H1 (cell line): Measurements from ENCODE around the gene NUTM2B. TPM values are rescaled to one million over a fixed set of nuclear protein-coding genes. Genes with fewer than 3 reads are reported as not detected.
"Not testable (repeated sequence)": the region's sequence is repeated elsewhere in the genome, so short reads cannot be mapped to it uniquely, and the experiment has no call there.

Experiments
- CTCF ChIA-PET: fragments of 300-600 bp; sonication (Branson Sonifier 250); formaldehyde crosslinking; loops from one replicate; lab custom pipeline; 2021; ENCODE audit not compliant: partially characterized antibody; lab: Charles Lee
- POLR2A ChIA-PET: fragments of 300-600 bp; sonication (Branson Sonifier 250); formaldehyde crosslinking; loops from one replicate; lab custom pipeline; 2021; ENCODE audit warnings: inconsistent platforms; ENCODE audit not compliant: partially characterized antibody; lab: Charles Lee
- DNase-seq, 2 experiments: peaks; one replicate each; pipeline versions ENCODE4 v3.0.0 to v3.0.0-alpha.2; 2010 to 2022; ENCODE audit warnings: low spot score in 2 of 2, low read depth in 1 of 2, mixed read lengths in 1 of 2
- FAIRE-seq: peaks from 2 replicates; lab custom pipeline; 2011; peaks lifted over from hg19 to GRCh38; lab: Jason Lieb, UNC
- H2AFZ ChIP-seq: 2 replicates; pipeline ENCODE4 v1.8.1; 2012; ENCODE audit warnings: low read length, inconsistent platforms
- H2AK5ac ChIP-seq: 2 replicates; pipeline ENCODE4 v1.6.1; 2013; ENCODE audit warnings: low read depth, low read length
- H2BK120ac ChIP-seq: replicated peaks from 2 replicates; pipeline ENCODE3; 2013; ENCODE audit warnings: low read depth, low read length, inconsistent platforms
- H2BK12ac ChIP-seq: 2 replicates; pipeline ENCODE4 v1.6.1; 2013; ENCODE audit warnings: low read depth, low read length
- H2BK15ac ChIP-seq: 2 replicates; pipeline ENCODE4 v1.6.1; 2013; ENCODE audit warnings: low read length
- H2BK20ac ChIP-seq: 2 replicates; pipeline ENCODE4 v1.6.1; 2013; ENCODE audit warnings: low read length
- H2BK5ac ChIP-seq: 2 replicates; pipeline ENCODE4 v1.6.1; 2013; ENCODE audit warnings: low read depth, low read length
- H3K14ac ChIP-seq: 2 replicates; pipeline ENCODE4 v1.6.1; 2013; ENCODE audit warnings: inconsistent platforms; ENCODE audit not compliant: insufficient read length
- H3K18ac ChIP-seq: 2 replicates; pipeline ENCODE4 v1.6.1; 2013; ENCODE audit warnings: low read length; ENCODE audit errors: extremely low read depth
- H3K23ac ChIP-seq: 2 replicates; pipeline ENCODE4 v1.6.1; 2013; ENCODE audit warnings: inconsistent platforms; ENCODE audit not compliant: insufficient read length
- H3K23me2 ChIP-seq: 2 replicates; pipeline ENCODE4 v1.6.1; 2013; ENCODE audit warnings: low read depth, low read length
- H3K27ac ChIP-seq: 2 replicates; pipeline ENCODE4 v1.6.1; 2011; ENCODE audit warnings: low read depth, low read length, inconsistent platforms
- H3K27me3 ChIP-seq, 4 experiments: replicated peaks in 1 of 4; 1 replicate in 1 of 4; 2 replicates in 3 of 4; pipeline versions ENCODE4 v1.6.1 to v1.8.1; 2011 to 2013; ENCODE audit warnings: low read length in 3 of 4, mild to moderate bottlenecking in 3 of 4, inconsistent platforms in 2 of 4, mixed read lengths in 2 of 4, moderate library complexity in 1 of 4; ENCODE audit not compliant: control insufficient read depth in 3 of 4, insufficient read depth in 3 of 4; ENCODE audit errors: extremely low read depth in 1 of 4
- H3K36me3 ChIP-seq, 4 experiments: 2 replicates each; pipeline versions ENCODE4 v1.6.1 to v1.8.1; 2011 to 2013; ENCODE audit warnings: mild to moderate bottlenecking in 4 of 4, low read length in 3 of 4, moderate library complexity in 2 of 4, control low read depth in 1 of 4, inconsistent platforms in 1 of 4; ENCODE audit not compliant: insufficient read depth in 4 of 4, control insufficient read depth in 2 of 4
- H3K4ac ChIP-seq: replicated peaks from 2 replicates; pipeline ENCODE3; 2013; ENCODE audit warnings: low read length, low read depth, mixed read lengths, inconsistent platforms; ENCODE audit not compliant: insufficient read length
- H3K4me1 ChIP-seq, 4 experiments: replicated peaks in 1 of 4; 1 replicate in 1 of 4; 2 replicates in 3 of 4; pipeline versions ENCODE4 v1.6.1 to v1.8.1; 2011 to 2013; ENCODE audit warnings: low read length in 3 of 4, inconsistent platforms in 2 of 4, mixed read lengths in 1 of 4; ENCODE audit not compliant: insufficient read depth in 4 of 4, control insufficient read depth in 3 of 4
- H3K4me2 ChIP-seq, 2 experiments: 2 replicates each; pipeline versions ENCODE4 v1.6.1 to v1.8.1; 2011 to 2013; ENCODE audit warnings: low read depth in 2 of 2, low read length in 2 of 2, control low read depth in 1 of 2, inconsistent platforms in 1 of 2, mild to moderate bottlenecking in 1 of 2; ENCODE audit not compliant: insufficient read depth in 1 of 2
- H3K4me3 ChIP-seq, 4 experiments: fragments of 200-600, 300-600 bp in 1 of 4; sonication (generic), shearing (Covaris generic), sonication (Bioruptor Twin) in 1 of 4; 2 replicates each; pipeline versions ENCODE4 v1.5.1 to v1.8.1; 2011 to 2016; ENCODE audit warnings: low read length in 4 of 4, low read depth in 3 of 4, control low read depth in 2 of 4, inconsistent platforms in 2 of 4, mild to moderate bottlenecking in 2 of 4, mixed read lengths in 1 of 4, moderate library complexity in 1 of 4; ENCODE audit not compliant: insufficient read depth in 2 of 4; ENCODE audit errors: extremely low read depth in 1 of 4
- H3K56ac ChIP-seq: replicated peaks from 2 replicates; pipeline ENCODE3; 2013; ENCODE audit warnings: low read depth, mild to moderate bottlenecking, mixed read lengths, low read length, inconsistent platforms; ENCODE audit not compliant: insufficient read length
- H3K79me1 ChIP-seq: 2 replicates; pipeline ENCODE4 v1.6.1; 2013; ENCODE audit warnings: low read depth, low read length, control low read depth
- H3K79me2 ChIP-seq, 2 experiments: 2 replicates each; pipeline versions ENCODE4 v1.6.1 to v1.8.1; 2012 to 2013; ENCODE audit warnings: low read length in 2 of 2, mild to moderate bottlenecking in 2 of 2, inconsistent platforms in 1 of 2; ENCODE audit not compliant: insufficient read depth in 2 of 2, control insufficient read depth in 1 of 2
- H3K9ac ChIP-seq, 4 experiments: replicated peaks in 1 of 4; 1 replicate in 1 of 4; 2 replicates in 3 of 4; pipeline versions ENCODE4 v1.6.1 to v1.8.1; 2011 to 2013; ENCODE audit warnings: low read depth in 3 of 4, low read length in 3 of 4, control low read depth in 2 of 4, mild to moderate bottlenecking in 2 of 4, moderate library complexity in 2 of 4, inconsistent platforms in 1 of 4; ENCODE audit errors: extremely low read depth in 1 of 4
- H3K9me3 ChIP-seq, 2 experiments: 2 replicates each; pipeline versions ENCODE4 v1.6.1 to v1.8.1; 2012 to 2013; ENCODE audit warnings: mild to moderate bottlenecking in 2 of 2, moderate library complexity in 2 of 2, control low read depth in 1 of 2, inconsistent platforms in 1 of 2, low read depth in 1 of 2, low read length in 1 of 2, mixed read lengths in 1 of 2; ENCODE audit not compliant: insufficient read depth in 2 of 2
- H4K20me1 ChIP-seq, 2 experiments: replicated peaks in 1 of 2; 2 replicates each; pipeline versions ENCODE3 to v1.8.1; 2011 to 2013; ENCODE audit warnings: inconsistent platforms in 2 of 2, low read length in 2 of 2, mild to moderate bottlenecking in 1 of 2; ENCODE audit not compliant: insufficient read depth in 2 of 2, control insufficient read depth in 1 of 2
- H4K5ac ChIP-seq: 2 replicates; pipeline ENCODE4 v1.6.1; 2013; ENCODE audit warnings: low read length, low read depth, mixed read lengths, inconsistent platforms; ENCODE audit not compliant: insufficient read length
- H4K8ac ChIP-seq: 2 replicates; pipeline ENCODE4 v1.8.0; 2013; ENCODE audit warnings: mild to moderate bottlenecking, moderate library complexity, low read length, inconsistent platforms; ENCODE audit not compliant: insufficient read depth; ENCODE audit errors: extremely low read depth
- H4K91ac ChIP-seq: replicated peaks from 2 replicates; pipeline ENCODE3; 2013; ENCODE audit warnings: low read length, mixed read lengths, inconsistent platforms; ENCODE audit not compliant: insufficient read length
- CTCF ChIP-seq, 3 experiments: IDR thresholded peaks; 1 replicate in 2 of 3; 2 replicates in 1 of 3; pipeline versions ENCODE4 v1.5.1 to v1.6.1; 2011; ENCODE audit warnings: low read length in 3 of 3, mild to moderate bottlenecking in 3 of 3, inconsistent platforms in 2 of 3, low read depth in 1 of 3, moderate library complexity in 1 of 3; ENCODE audit not compliant: insufficient read depth in 1 of 3; ENCODE audit errors: control extremely low read depth in 1 of 3
- RAD21 ChIP-seq, 2 experiments: IDR thresholded peaks in 1 of 2; conservative IDR thresholded peaks in 1 of 2; 2 replicates each; pipeline ENCODE4 v1.6.1; 2011; ENCODE audit warnings: low read depth in 2 of 2, low read length in 2 of 2, improper control_type of control experiment in 1 of 2, inconsistent platforms in 1 of 2, mild to moderate bottlenecking in 1 of 2, moderate library complexity in 1 of 2
- WGBS, 2 experiments: shearing (Covaris generic) in 1 of 2; methylation state at CpG; one replicate each; pipeline versions ENCODE4 v1.1.6 to v1.1.7; 2013 to 2015; ENCODE audit warnings: low lambda C conversion rate in 2 of 2, mixed read lengths in 2 of 2, inconsistent platforms in 1 of 2, low coverage in 1 of 2, missing lambda C conversion rate in 1 of 2; ENCODE audit not compliant: insufficient replicate concordance in 2 of 2, insufficient coverage in 1 of 2, insufficient read length in 1 of 2; ENCODE audit errors: extremely low coverage in 1 of 2, missing lambda C conversion rate in 1 of 2; 5-methylcytosine and 5-hydroxymethylcytosine counted together
- polyA plus RNA-seq, 7 experiments: library from polyadenylated mRNA; depleted of rRNA in 3 of 7; stranded (reverse) in 5 of 7; unstranded in 2 of 7; fragments of >200 nt in 5 of 7; fragments of 200-250 nt in 2 of 7; gene quantifications; 1 replicate in 5 of 7; 2 replicates in 1 of 7; 4 replicates in 1 of 7; pipeline versions ENCODE4 v1.2.1 to v1.2.3, GENCODE V29; 2011 to 2013; ENCODE audit warnings: missing spikeins in 2 of 7, mixed read lengths in 2 of 7
- total RNA-seq: library from RNA; stranded (reverse); fragmentation: NEBNext Ultra II Directional; extraction: Animal tissue kit (Norgen Biotek cat#: 25700); gene quantifications from 2 replicates; pipeline ENCODE4 v1.2.1, GENCODE V29; 2021

Gene NUTM2B
- total and polyA plus RNA-seq, 2 of the 8 experiments (the other 6 are each of a cell fraction or from before 2014, with no cell fraction given), result 0.17 to 0.20 TPM

- H3K18ac ChIP-seq, H2BK5ac ChIP-seq, FAIRE-seq, H2BK20ac ChIP-seq, H2AK5ac ChIP-seq, H3K9me3 ChIP-seq, H4K8ac ChIP-seq, H4K5ac ChIP-seq, H2BK15ac ChIP-seq, CTCF ChIA-PET, H3K27ac ChIP-seq, H4K20me1 ChIP-seq, H3K36me3 ChIP-seq, H2BK120ac ChIP-seq, H3K79me1 ChIP-seq, H3K4ac ChIP-seq, H3K4me3 ChIP-seq, H3K27me3 ChIP-seq, H3K23ac ChIP-seq, H3K79me2 ChIP-seq, H2BK12ac ChIP-seq, H2AFZ ChIP-seq, H3K4me1 ChIP-seq, H3K4me2 ChIP-seq, H3K23me2 ChIP-seq, H3K9ac ChIP-seq, H3K14ac ChIP-seq, POLR2A ChIA-PET, H4K91ac ChIP-seq, H3K56ac ChIP-seq: not testable (repeated sequence)
- 64% methylated on average over 3 of the region's 3 CpGs; no CpG with 5 or more reads in 1 of the 2 experiments for WGBS, 2 experiments
- peak in 1 of 2 experiments; percentile 50 for DNase-seq
- peak in 1 of 2 experiments; percentile 23; a peak in 1 of 4 replicates for TF ChIP-seq RAD21 (IDR thresholded peaks at IDR 0.05 in 1 of 2, conservative IDR thresholded peaks at IDR 0.05 in 1 of 2; ENCODE audit: low read depth in 2 of 2, low read length in 2 of 2)
- TF ChIP-seq CTCF (IDR thresholded peaks at IDR 0.05; ENCODE audit: control extremely low read depth in 1 of 3, insufficient read depth in 1 of 3, low read depth in 1 of 3, low read length in 3 of 3), result peak; percentile 24 to 46 (median 34); a peak in 3 of 4 replicates
These were observed 55.4 kb downstream of the NUTM2B start for GRCh38 chr10:79758297-79758993.
